Panc1 (cell line): ENCODE measurements around the gene RPL23.

Source experiments
- POLR2AphosphoS5 ChIP-seq: IDR thresholded peaks from 2 replicates; pipeline ENCODE4 v1.6.1; 2012; ENCODE audit warnings: mild to moderate bottlenecking, low read depth, low read length, moderate library complexity
- REST ChIP-seq, 2 experiments: IDR thresholded peaks; 2 replicates each; pipeline ENCODE4 v1.6.1; 2011 to 2012; ENCODE audit warnings: low read depth in 2 of 2, control low read depth in 1 of 2, low read length in 1 of 2, mild to moderate bottlenecking in 1 of 2, moderate library complexity in 1 of 2; ENCODE audit not compliant: insufficient read depth in 1 of 2
- SIN3A ChIP-seq: IDR thresholded peaks from 2 replicates; pipeline ENCODE4 v1.6.1; 2012; ENCODE audit warnings: low read depth, mild to moderate bottlenecking, low read length, moderate library complexity, borderline replicate concordance; ENCODE audit not compliant: insufficient read depth
- TCF7L2 ChIP-seq: IDR thresholded peaks from 2 replicates; pipeline ENCODE4 v1.6.1; 2011; ENCODE audit warnings: mild to moderate bottlenecking, low read depth, low read length, inconsistent platforms
- TF ChIP-seq, protein P1 (sequence below): fragments of 450-650 bp; IDR thresholded peaks from 2 replicates; pipeline ENCODE4 v1.5.1; 2017; ENCODE audit warnings: mild to moderate bottlenecking

- TF ChIP-seq POLR2AphosphoS5: no peak
- TF ChIP-seq, protein P1, sequence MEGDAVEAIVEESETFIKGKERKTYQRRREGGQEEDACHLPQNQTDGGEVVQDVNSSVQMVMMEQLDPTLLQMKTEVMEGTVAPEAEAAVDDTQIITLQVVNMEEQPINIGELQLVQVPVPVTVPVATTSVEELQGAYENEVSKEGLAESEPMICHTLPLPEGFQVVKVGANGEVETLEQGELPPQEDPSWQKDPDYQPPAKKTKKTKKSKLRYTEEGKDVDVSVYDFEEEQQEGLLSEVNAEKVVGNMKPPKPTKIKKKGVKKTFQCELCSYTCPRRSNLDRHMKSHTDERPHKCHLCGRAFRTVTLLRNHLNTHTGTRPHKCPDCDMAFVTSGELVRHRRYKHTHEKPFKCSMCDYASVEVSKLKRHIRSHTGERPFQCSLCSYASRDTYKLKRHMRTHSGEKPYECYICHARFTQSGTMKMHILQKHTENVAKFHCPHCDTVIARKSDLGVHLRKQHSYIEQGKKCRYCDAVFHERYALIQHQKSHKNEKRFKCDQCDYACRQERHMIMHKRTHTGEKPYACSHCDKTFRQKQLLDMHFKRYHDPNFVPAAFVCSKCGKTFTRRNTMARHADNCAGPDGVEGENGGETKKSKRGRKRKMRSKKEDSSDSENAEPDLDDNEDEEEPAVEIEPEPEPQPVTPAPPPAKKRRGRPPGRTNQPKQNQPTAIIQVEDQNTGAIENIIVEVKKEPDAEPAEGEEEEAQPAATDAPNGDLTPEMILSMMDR: no peak
- no peak for TF ChIP-seq REST (IDR thresholded peaks at IDR 0.05; ENCODE audit: insufficient read depth in 1 of 2, low read depth in 2 of 2, low read length in 1 of 2)
- no peak for TF ChIP-seq TCF7L2
- no peak for TF ChIP-seq SIN3A
Observed at GRCh38 chr17:38888842-38889241, 35.3 kb upstream of the RPL23 start.
